ENCODE measurements around the gene CIRBP.
A peak's percentile ranks its signal among the peaks of the same experiment; 100 is the strongest.
"Not testable (repeated sequence)": the region's sequence is repeated elsewhere in the genome, so short reads cannot be mapped to it uniquely, and the experiment has no call there.

Gene CIRBP

DNA sequence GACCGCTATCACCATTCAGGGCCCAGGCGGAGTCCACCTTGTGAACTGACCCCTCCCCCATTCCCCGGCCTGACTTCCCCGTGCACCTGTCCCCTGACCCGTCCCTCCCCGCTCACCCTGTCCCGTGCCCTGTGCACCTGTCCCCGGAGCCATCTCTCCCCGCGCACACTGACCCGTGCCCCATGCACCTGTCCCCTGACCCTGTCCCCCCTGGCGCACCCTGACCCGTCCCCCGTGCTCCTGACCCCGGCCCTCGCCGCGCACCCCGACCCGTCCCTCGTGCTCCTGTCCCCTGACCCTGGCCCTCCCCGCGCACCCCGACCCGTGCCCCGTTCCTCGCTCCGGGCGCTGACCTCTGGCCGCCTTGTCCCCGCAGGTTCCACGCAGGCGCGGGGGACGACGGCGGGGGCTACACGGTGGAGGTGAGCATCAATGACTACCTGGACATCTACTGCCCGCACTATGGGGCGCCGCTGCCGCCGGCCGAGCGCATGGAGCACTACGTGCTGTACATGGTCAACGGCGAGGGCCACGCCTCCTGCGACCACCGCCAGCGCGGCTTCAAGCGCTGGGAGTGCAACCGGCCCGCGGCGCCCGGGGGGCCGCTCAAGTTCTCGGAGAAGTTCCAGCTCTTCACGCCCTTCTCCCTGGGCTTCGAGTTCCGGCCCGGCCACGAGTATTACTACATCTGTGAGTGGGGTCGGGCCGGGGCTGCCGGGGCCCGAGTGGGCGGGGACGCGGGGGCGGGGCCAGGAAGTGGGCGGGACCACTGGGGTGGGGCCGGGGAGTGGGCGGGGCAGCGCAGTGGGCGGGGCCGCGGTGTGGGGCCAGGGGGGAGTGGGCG, 26.3 kb downstream of the CIRBP start:
- DNase-seq: no peak

DNA sequence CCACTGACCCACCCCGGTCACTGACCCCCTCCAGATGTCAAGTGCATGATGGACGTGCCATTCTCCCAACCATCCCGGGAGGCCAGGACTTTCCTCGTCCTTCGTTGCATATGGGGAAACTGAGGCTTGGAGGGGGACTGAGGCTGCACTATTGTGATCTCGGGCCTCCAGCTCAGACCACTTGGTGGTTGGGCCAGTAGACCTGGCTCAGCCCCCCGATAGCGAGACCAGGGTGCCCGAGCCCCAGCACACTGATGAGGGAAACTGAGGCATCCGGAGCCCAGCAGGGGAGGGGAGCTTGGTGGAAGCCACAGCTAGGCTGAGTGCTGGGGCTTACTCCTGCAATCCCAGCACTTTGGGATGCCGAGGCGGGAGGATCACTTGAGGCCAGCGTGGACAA, 26.9 kb downstream of the CIRBP start:
- DNase-seq: no peak

DNA sequence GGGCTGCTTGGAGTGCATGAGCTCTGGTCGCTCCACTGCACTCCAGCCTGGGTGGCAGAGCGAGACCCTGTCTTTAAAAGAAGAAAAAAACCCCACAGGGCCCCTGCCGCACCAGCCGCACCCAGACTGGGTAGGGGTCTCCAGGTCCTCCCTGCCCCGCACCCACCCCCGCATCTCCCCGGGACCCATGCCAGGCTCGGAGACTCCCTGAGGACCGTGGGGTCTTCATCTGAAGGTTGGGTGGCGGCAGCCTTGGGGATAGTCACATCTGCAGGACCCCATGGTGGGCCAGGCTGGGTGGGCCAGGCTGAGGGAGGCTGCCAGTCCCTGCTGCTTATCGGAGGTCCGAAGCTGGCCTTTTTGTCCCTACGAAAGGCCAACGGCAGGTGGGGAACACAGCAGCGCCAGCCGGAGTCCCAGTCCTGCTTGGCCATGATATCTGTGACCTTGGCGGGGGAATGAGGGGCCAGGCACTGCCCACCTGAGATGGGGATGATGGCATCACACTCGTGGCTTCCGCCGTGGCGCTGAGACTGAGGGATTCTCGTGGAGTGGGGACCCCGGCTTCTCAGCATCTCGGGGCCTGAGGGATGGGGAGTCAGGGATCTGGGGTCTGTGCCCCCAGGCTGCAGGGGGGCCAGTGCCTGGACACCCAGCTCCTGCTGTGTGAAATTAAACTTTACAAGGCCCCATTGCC, 27.6 kb downstream of the CIRBP start:
- no peak for DNase-seq

DNA sequence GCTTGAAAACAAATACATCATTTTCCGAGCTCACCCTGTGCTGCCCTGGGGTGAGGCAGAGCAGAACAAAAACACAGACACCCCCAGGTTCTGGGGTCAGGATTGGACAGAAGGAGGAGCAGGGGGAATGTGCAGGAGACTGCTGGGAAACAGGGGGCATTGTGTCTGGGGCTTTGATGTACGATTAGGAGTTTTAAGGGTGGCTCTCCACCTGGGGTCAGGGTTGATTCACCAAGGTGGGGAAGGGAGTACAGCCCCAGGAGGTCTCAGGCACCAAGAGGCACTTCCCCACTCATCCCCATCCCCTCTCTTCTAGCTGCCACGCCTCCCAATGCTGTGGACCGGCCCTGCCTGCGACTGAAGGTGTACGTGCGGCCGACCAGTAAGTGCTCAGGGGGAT, 29.1 kb downstream of the CIRBP start:
- DNase-seq: no peak

DNA sequence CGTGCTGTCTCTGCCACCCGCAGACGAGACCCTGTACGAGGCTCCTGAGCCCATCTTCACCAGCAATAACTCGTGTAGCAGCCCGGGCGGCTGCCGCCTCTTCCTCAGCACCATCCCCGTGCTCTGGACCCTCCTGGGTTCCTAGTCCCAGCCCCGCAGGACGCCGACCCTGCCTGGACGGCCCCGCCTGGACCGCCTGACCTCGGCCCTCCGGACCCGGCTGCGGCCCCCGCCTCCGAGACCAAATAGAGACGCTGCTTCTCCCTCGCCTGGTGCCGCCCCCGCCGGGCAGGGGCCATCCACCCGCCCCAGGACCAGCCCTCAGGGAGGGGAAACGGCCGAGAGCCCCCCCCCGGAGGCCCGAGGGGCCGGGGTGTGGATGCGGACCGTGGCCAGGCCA, 30.7 kb downstream of the CIRBP start:
- no peak for DNase-seq

DNA sequence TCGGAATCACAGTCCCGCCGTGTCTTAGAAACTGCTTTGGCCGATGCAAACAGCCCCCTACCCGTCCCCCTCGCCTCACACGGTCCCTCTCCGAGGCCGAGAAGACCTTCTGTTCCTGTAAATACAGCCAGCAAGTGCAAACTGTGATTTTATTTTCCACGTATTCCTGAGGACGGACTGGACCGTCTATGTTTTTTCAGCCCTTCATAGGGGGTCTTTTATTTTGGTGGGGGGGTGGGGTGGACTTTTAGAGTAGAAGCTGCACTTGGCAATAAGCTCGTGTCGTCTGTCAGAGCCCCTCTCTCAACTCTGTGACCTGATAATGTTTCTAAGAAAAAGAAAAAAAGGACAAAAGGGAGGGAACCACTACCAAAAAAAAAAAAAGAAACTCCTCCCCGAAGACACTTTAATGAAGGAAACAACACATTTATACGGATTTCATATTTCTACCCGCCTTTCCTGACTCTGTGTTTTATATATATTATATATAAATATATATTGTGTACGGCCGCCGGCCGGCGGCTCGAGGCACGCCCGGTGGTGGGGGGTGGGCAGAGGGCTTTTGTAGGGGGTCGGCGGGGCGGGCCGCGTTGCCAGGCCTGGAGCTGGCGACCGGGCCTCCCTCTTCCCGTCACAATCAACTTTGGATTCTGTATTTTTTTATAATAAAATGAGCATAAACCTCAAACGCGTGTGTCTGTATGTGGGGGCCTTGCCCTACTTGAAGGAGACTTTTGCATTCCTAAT, 31.8 kb downstream of the CIRBP start:
- DNase-seq: no peak

DNA sequence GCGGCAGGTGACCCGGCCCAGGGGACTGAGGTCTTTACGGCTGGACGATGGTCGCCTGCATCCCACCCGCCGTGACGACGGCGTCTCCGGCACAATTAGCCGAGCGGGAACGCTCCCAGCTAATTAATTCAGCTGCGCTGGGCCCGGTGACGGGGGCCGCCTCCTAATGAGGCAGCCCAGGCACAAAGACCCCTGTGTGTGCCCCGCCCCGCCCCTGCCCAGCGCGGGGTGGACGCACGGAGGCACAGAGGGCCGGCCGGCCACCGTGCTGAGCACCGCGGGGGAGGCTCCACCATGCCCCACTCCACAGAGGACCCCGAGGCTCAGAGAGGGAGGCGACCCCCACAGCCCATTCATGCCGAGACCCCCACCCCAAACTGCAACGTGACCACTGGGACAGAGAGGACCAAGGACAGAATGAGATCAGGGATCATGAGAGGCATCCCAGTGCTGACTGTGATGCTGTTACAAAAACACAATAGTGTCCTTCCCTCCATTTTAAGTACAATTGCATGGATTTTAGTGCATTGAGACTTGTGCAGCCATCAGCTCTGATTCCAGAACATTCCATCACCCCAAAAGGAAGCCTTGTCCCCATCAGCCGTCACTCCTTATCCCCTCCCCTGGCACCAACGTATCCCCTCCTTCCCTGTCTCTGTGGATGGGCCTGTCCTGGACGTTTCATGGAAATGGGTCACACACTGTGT, 33.6 kb downstream of the CIRBP start:
- DNase-seq: no peak

DNA sequence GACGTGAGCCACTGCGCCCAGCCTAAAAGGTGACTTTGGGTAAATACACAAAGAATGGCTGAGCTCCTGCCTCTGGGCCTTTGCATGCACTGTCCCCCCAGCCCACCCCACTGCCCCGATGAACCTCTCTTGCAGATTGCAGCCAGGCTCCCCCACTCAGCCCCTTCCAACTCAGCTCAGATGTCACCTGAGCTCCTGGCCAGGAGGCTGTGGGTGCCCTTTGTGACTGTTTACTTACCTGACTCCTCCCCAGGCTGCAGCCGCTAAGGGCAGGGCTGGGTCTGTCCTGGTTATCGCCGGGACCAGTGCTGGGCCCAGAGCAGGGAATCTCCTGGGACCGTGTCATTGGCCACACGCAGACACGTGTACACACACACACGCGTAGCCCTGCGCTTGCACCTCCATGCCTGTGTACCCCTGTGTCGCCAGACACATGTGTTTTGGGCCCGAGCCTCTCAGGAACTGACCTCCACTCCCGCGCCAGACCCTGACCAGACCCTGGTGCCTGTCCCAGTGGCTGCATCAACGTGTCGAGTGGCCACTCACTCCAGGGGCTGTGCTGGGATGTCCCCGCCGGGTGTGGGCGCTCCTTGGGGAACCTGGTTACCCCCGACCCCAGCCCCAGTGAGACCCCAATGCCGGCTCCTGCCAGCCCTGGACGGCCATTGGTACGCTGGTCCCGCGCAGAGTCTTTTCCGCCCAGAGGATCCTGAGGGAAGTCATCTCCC, 35.2 kb downstream of the CIRBP start:
- DNase-seq: no peak

DNA sequence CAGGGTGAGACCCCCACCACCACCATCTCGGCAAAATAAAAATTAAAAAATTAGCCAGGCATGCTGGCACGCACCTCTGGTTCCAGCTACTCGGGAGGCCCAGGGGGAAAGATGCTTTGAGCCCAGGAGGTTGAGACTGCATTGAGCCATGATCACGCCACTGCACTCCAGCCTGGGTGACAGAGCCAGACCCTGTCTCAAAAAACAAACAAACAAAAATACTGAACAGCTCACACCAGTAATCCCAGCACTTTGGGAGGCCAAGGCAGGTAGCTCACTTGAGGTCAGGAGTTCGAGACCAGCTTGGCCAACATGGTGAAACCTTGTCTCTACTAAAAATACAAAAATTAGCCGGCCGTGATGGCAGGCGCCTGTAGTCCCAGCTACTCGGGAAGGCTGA, 36.2 kb downstream of the CIRBP start:
- not testable (repeated sequence) for DNase-seq

DNA sequence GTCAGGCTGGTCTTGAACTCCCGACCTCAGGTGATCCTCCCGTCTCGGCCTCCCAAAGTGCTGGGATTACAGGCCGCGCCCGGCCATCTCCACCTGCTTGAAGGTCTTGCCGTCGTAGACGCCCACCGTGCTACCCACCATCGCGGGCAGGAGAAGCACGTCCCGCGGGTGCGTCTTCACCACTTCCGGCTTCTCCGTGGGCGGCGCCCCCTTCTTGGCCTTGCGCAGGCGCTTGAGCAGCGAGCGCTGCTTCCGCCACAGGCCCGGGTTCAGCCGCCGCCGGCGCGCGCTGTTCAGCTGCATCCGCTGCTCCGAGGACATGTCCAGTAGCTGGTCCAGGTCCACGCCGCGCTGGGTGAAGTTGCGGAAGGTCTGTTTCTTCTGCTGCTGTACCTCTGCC, 38.2 kb downstream of the CIRBP start:
- peak; percentile 70 to 71 for DNase-seq

DNA sequence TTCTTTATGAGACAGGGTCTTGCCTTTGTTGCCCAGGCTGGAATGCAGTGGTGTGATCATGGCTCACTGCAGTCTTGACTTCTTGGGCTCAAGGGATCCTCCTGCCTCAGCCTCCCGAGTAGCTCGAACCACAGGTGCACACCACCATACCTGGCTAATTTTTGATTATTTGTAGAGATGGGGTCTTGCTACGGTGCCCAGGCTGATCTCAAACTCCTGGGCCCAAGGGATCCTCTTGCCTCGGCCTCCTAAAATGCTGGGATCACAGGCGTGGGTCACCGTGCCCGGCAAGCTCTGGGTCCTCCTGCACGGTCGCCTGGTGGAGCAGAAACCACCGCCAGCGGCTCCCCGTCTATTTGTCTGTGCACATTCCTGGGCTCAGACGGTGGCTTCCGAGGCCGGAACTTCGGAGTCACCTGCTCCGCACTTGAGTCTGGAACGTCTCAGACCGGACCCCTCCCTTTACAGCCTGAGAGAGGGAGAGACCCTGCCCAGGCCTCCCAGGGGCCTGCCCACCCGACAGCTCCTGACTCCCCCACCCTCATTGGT, 38.7 kb downstream of the CIRBP start:
- DNase-seq: no peak

DNA sequence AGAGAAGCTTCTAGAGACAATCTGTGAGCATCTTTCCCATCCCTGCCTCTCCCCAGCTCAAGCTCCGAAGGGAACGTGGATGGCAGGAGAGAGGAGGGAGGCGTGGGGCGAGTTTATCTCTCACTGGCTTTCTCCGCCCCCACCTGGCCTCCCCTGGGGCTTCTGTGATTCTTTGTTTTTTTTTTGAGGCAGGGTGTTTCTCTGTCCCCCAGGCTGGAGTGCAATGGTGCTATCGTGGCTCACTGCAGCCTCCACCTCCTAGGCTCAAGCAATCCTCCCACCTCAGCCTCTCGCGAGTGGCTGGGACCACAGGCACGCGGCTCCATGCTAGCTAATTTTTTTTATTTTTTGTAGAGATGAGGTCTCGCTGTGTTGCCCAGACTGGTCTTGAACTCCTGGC, 39.6 kb downstream of the CIRBP start:
- DNase-seq: peak in 1 of 2 experiments; percentile 27

DNA sequence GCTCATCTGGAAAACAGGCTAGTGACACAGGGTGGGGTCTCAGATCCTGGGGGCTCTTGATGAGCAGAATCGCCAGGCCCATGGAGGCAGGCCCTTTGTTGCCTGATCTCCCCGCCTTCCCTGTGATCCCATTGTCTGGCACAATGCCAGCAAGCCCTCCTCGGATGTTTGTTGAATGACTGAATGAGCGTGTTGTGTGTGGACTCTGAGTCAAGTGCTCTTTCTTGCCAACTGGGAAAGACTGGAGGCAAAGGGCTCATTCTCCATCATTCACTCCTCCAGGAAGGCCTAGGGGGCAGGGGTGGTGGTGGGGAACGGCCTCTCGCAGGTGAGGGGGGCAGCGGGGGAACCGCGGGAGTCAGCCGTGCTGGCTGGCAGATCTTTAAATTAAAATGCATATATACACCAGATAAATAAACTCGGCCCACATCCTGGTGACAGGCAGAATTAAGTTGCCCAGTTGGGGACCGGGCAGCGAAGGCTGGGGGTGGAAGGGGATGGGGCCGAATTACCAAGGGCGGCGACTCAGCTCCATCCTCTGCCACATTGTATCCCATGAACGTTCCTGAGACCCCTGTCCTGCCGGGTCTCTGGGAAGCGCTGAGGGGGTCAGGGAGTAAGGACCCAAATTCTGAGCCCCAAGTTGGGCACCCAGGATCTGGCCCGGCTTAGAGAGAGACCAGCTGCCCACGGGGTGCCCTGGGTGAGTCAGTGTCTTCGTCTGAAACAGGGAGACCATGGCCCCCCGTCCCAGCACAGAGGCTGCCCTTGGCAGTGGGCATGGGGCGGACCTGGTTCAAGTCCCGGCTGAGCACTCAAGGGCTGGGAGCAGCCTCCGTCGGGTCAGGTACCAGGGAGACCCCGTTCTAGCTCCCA, 41.1 kb downstream of the CIRBP start:
- DNase-seq: no peak

DNA sequence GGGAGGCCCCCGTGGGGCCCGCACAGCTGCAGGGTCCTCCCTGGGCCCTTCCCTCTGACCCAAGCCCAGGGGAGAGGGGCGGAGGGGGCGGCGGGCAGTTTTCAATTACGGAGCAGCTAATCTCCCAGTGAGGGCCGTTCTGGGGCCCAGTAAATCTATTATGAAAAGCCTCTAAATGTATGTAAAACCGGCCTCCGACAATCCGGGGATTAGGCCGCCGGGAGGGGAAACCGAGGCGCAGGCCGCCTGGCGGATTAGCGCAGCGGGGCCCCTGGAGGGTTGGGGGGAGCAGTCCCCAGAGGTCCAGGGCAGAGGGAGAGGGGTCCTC, 41.7 kb downstream of the CIRBP start:
- no peak for DNase-seq

DNA sequence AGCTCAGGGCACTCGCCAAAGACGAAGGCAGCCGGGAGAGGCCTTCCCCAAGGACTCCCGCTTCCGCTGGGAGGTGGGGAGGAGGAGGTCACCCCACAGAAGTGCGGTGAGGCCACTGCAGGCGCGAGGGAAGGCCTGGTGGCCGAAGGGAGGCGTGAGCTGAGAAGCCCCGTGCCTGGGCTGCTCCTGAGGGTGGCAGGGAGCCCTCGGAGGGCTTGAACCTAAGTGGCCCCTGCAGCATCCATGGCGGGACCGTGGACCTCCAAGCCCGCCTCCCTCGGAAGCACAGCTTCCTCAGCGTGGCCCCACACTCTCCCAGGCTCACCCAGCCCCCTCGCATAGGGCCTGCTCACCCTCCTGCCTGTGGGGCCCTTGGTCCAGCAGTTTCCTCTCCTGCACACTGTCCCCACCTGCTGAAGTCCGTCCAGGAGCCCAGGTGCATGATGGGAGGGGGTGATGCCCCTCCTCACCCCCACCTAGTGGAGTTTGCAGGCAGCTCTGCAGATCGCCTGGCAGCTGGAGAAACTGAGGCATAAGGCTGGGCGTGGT, 42.5 kb downstream of the CIRBP start:
- DNase-seq: no peak

DNA sequence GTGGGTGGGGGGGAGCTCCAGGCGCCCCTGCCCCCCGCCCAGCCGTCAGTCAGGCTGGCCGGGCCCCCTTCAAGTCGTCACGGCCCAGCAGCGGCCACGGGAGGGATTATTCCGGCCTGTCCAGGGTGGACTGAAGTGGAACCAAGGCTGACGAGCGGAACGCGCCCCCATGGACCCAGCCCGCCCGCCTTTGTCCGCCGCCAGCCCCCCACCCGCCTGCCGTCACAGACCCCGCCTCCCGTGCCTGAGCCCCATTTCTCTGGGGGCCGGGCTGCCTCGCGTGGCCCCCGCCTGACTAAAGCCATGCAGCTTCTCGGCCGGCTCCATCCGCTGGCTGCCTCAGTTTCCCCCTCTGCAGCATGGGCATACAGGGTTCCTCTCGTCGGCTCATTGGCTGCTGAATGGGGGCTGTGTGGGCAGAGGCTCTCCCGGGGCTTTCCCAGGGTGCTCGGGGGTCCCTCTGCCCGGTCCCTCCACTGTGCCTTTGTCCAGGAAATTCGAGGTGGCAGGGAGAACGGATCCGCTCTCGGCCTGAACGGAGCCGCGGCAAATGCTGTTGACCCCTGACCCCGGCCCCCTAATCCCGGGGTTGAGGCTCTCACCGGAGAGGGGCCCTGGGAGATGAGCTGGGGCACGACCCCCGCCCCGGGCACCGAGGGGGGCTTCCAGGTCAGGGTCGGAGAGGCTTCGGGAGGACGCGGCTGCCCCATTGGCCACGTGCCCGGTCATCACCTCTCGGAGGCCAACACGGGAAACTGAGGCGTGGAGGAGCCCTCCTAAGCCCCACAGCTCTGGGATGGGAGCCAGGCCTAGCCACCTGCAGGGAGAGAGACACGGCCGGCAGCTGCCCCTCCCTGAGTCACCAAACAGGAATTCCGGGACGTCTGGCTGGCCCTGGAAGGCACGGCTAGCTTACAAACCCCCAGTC, 43.9 kb downstream of the CIRBP start:
- no peak for DNase-seq

DNA sequence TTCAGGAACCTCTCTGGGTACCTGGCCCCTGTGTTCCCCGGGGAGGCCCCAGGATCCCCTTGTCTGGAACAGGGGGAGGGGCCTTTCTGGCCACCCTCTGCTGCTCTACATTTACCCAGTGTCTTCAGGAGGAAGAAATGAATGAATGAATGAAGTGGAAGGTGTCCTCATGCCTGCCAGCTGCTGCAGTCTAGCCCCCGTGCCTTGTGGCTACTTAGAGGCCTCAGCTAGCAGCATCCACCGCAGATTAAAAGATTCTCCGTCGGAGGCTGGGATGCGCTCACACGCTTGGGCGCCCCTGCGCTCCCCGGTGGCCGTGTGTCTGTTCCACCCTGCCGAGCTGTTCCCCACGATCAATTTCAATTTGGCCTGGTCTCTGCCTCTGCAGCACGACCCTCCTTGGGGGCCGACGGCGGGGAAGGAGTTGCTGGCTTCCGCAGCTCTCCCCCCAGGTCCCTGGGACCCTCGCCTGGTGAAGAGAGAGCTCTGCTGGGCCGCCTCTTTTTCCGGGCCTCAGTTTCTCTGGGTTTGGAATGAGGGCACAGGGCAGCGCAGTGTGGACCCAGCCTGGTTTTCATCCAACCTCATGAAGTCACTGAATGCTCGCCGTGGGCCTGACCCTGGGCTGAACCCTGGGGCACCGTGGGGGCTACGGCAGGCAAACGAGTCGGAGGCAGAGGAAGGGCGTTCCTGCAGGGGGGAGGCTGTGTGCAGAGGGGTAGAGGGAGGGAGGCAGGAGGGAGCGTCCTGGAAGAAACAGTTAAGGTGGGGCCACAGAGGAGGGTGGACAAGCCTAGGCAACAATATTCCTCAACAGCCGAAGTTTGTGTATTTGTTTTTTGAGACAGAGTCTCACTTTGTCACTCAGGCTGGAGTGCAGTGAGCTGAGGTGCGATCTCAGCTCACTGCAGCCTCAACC, 44.8 kb downstream of the CIRBP start:
- no peak for DNase-seq

DNA sequence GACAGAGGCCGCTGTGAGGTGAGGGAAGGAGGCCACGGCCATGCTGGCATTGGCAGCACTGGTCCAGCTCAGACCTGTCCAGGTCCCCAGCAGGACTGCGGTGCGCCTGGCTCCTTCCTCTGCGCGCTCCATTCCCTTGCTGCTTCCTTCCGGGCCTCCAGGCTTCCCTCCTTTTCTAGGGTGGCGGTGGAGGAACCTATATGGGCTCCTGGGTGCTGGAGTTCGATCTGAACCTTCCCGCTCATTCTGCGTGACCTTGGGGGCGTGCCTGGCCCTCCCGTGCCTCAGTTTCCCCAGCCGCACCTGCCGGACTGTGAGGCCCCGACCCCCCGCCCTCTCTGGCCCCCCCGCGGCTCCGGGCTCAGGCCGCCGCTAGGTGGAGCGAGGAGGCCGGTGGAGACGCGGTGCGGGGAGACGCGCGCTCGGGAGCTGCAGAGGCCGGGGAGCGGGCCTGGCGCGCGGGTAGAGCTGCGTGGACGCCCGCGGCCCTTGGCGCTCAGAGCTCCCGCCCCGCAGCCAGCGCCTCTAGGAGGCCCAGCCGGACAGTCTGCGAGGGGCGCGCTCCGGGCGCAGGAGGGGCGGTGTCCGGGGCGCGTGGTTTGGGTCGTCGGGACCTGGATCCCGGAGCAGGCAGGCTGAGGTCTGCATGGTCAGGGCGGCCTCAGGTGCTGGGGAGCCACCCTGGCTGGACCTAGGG, 46.5 kb downstream of the CIRBP start:
- peak in 1 of 2 experiments; percentile 47 for DNase-seq
